Liver (tissue), 9 donors: ENCODE data around the gene MYF5. TPM values are rescaled to one million over a fixed set of nuclear protein-coding genes. Genes with fewer than 3 reads are reported as not detected.
"Not testable (repeated sequence)": the region's sequence is repeated elsewhere in the genome, so short reads cannot be mapped to it uniquely, and the experiment has no call there.

ENCODE experiments used
- DNase-seq: peaks from one replicate; pipeline ENCODE4 v3.0.0-alpha.2; 2017; ENCODE audit warnings: low spot score
- H3K27ac ChIP-seq, 2 donors: one replicate each; pipeline ENCODE4 v1.7.0; 2013; ENCODE audit warnings: inconsistent platforms in 2 of 2, low read length in 2 of 2, control low read depth in 1 of 2, low read depth in 1 of 2, mild to moderate bottlenecking in 1 of 2
- H3K27me3 ChIP-seq, 4 donors: one replicate each; pipeline versions ENCODE4 v1.6.1 to v1.7.0; 2013; ENCODE audit warnings: low read length in 3 of 4, inconsistent platforms in 1 of 4, mild to moderate bottlenecking in 1 of 4, moderate library complexity in 1 of 4; ENCODE audit not compliant: control insufficient read depth in 4 of 4, insufficient read depth in 4 of 4
- H3K36me3 ChIP-seq, 4 donors: one replicate each; pipeline versions ENCODE4 v1.6.1 to v1.7.0; 2013; ENCODE audit warnings: low read length in 3 of 4, mild to moderate bottlenecking in 3 of 4, low read depth in 1 of 4, moderate library complexity in 1 of 4; ENCODE audit not compliant: control insufficient read depth in 4 of 4, insufficient read depth in 3 of 4
- H3K4me1 ChIP-seq, 4 donors: one replicate each; pipeline versions ENCODE4 v1.6.1 to v1.7.0; 2013; ENCODE audit warnings: low read length in 3 of 4, mild to moderate bottlenecking in 3 of 4, moderate library complexity in 1 of 4; ENCODE audit not compliant: control insufficient read depth in 4 of 4, insufficient read depth in 4 of 4
- H3K4me3 ChIP-seq, 3 donors: one replicate each; pipeline versions ENCODE4 v1.6.1 to v1.7.0; 2013; ENCODE audit warnings: low read length in 3 of 3, control low read depth in 1 of 3, low read depth in 1 of 3, mild to moderate bottlenecking in 1 of 3
- H3K9ac ChIP-seq, 2 donors: one replicate each; pipeline ENCODE4 v1.7.0; 2013; ENCODE audit warnings: low read length in 2 of 2, mild to moderate bottlenecking in 2 of 2, moderate library complexity in 2 of 2, control low read depth in 1 of 2, low read depth in 1 of 2
- H3K9me3 ChIP-seq, 4 donors: one replicate each; pipeline versions ENCODE4 v1.6.1 to v1.7.0; 2013; ENCODE audit warnings: low read length in 3 of 4; ENCODE audit not compliant: control insufficient read depth in 4 of 4
- EGR1 ChIP-seq, 2 donors: IDR thresholded peaks; 2 replicates each; pipeline ENCODE4 v1.6.1; 2016 to 2018; ENCODE audit warnings: antibody characterized with exemption in 2 of 2, low read depth in 2 of 2
- FOXA2 ChIP-seq: IDR thresholded peaks from 2 replicates; pipeline ENCODE4 v1.6.1; 2016; ENCODE audit warnings: antibody characterized with exemption
- GABPA ChIP-seq, 2 donors: IDR thresholded peaks in 1 of 2; conservative IDR thresholded peaks in 1 of 2; 2 replicates each; pipeline ENCODE4 v1.6.1; 2016; ENCODE audit warnings: antibody characterized with exemption in 2 of 2, mild to moderate bottlenecking in 1 of 2, moderate library complexity in 1 of 2
- JUND ChIP-seq, 2 donors: IDR thresholded peaks; 2 replicates each; pipeline ENCODE4 v1.6.1; 2016; ENCODE audit warnings: antibody characterized with exemption in 2 of 2
- NR2F2 ChIP-seq: IDR thresholded peaks from 2 replicates; pipeline ENCODE4 v1.6.1; 2016; ENCODE audit warnings: antibody characterized with exemption
- RAD21 ChIP-seq, 2 donors: IDR thresholded peaks; 2 replicates each; pipeline ENCODE4 v1.6.1; 2016; ENCODE audit warnings: antibody characterized with exemption in 2 of 2, mild to moderate bottlenecking in 2 of 2
- RXRA ChIP-seq, 2 donors: IDR thresholded peaks; 2 replicates each; pipeline ENCODE4 v1.6.1; 2017 to 2018; ENCODE audit warnings: antibody characterized with exemption in 2 of 2, mild to moderate bottlenecking in 1 of 2
- SP1 ChIP-seq: IDR thresholded peaks from 2 replicates; pipeline ENCODE4 v1.6.1; 2018; ENCODE audit warnings: antibody characterized with exemption, mild to moderate bottlenecking
- WGBS: extraction: QIAGEN DNeasy Blood & Tissue Kit; methylation state at CpG from one replicate; pipeline ENCODE4 v1.1.7; 2013; 5-methylcytosine and 5-hydroxymethylcytosine counted together
- polyA plus RNA-seq, 2 donors: library from polyadenylated mRNA; stranded (reverse) in 1 of 2; unstranded in 1 of 2; fragments of 200-250 nt in 1 of 2; fragments of >200 nt in 1 of 2; fragmentation: Nextera tagmentation in 1 of 2; extraction: Ambion mirVana in 1 of 2; gene quantifications; one replicate each; pipeline versions ENCODE4 v1.2.1 to v1.2.3, GENCODE V29; 2013 to 2015
- total RNA-seq, 2 donors: library from RNA; depleted of rRNA; stranded (reverse); fragments of >200 nt; gene quantifications; one replicate each; pipeline ENCODE4 v1.2.3, GENCODE V29; 2014
- TF ChIP-seq, protein P1 (sequence below): IDR thresholded peaks from 2 replicates; pipeline ENCODE4 v1.6.1; 2016; ENCODE audit warnings: antibody characterized with exemption, mild to moderate bottlenecking
- donor health status: healthy.
- donor health status: healthy.
- donor health status: healthy.
- donor health status: healthy.
- donor health status: healthy.

Gene MYF5
- total RNA-seq (not detected), polyA plus RNA-seq (not detected)

DNA sequence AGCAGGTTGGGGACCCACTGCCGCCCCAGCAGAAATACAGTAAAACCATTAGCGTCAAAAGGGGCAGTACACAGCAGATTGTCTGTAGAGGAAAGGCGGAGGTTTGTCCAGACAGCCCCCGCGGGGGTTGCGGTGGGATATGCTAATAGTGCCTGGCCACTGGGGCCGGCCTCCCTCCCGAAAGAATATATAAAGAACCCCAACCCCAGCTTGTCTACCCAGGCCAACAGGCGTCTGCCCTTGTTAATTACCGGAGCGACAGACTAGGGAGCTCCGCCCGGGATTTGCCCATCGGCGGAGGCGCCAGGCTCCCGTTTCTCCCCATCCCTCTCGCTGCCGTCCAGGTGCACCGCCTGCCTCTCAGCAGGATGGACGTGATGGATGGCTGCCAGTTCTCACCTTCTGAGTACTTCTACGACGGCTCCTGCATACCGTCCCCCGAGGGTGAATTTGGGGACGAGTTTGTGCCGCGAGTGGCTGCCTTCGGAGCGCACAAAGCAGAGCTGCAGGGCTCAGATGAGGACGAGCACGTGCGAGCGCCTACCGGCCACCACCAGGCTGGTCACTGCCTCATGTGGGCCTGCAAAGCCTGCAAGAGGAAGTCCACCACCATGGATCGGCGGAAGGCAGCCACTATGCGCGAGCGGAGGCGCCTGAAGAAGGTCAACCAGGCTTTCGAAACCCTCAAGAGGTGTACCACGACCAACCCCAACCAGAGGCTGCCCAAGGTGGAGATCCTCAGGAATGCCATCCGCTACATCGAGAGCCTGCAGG is at the start of gene MYF5:
MYF5 (plus strand) TSS at position 217 of the 774 bp plus-strand sequence; CDS start at position 369, 152 bp downstream.
- Histone ChIP-seq H3K27ac (no peak within 1 kb of the TSS), H3K4me3 (no peak within 1 kb of the TSS), H3K9ac (no peak within 1 kb of the TSS), H3K9me3 (no peaks in the 10 kb centered on the region), H3K36me3 (no peaks in the 10 kb centered on the region), H3K4me1 (no peaks in the 10 kb centered on the region), H3K27me3 (no peaks in the 10 kb centered on the region)
- WGBS: 41% methylated on average over 45 of the region's 45 CpGs
- no peak for TF ChIP-seq GABPA (IDR thresholded peaks at IDR 0.05 in 1 of 2, conservative IDR thresholded peaks at IDR 0.05 in 1 of 2)
- no peak for TF ChIP-seq JUND (IDR thresholded peaks at IDR 0.05)
- TF ChIP-seq SP1: no peak
- TF ChIP-seq RXRA (IDR thresholded peaks at IDR 0.05): no peak
- TF ChIP-seq NR2F2: no peak
- TF ChIP-seq FOXA2: no peak
- DNase-seq: no peak

DNA sequence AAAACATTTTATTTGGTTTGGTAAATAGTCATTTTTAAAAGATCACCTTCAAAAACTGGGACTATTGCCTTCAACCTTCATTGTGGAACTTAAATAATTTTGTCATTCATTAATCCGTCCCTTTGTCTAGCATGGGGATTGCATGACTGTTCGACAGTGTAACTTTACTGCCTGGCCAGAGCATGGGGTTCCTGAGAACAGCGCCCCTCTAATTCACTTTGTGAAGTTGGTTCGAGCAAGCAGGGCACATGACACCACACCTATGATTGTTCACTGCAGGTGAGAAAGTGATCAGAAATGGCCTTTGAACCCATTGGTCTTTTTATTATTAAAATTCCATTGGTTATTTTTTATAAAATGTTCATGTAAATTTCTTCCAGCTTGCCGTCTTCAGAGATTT is 46.5 kb upstream of the MYF5 start:
- Histone ChIP-seq H3K27me3 (no peaks in the 10 kb centered on the region), H3K9ac (no peak overlapping the region), H3K9me3 (no peaks in the 10 kb centered on the region), H3K27ac (no peak overlapping the region), H3K4me1 (no peaks in the 10 kb centered on the region), H3K36me3 (no peaks in the 10 kb centered on the region), H3K4me3 (no peak overlapping the region)
- WGBS: 84% methylated on average over 5 of the region's 5 CpGs
- no peak for TF ChIP-seq EGR1 (IDR thresholded peaks at IDR 0.05; ENCODE audit: low read depth in 2 of 2)
- TF ChIP-seq, protein P1, sequence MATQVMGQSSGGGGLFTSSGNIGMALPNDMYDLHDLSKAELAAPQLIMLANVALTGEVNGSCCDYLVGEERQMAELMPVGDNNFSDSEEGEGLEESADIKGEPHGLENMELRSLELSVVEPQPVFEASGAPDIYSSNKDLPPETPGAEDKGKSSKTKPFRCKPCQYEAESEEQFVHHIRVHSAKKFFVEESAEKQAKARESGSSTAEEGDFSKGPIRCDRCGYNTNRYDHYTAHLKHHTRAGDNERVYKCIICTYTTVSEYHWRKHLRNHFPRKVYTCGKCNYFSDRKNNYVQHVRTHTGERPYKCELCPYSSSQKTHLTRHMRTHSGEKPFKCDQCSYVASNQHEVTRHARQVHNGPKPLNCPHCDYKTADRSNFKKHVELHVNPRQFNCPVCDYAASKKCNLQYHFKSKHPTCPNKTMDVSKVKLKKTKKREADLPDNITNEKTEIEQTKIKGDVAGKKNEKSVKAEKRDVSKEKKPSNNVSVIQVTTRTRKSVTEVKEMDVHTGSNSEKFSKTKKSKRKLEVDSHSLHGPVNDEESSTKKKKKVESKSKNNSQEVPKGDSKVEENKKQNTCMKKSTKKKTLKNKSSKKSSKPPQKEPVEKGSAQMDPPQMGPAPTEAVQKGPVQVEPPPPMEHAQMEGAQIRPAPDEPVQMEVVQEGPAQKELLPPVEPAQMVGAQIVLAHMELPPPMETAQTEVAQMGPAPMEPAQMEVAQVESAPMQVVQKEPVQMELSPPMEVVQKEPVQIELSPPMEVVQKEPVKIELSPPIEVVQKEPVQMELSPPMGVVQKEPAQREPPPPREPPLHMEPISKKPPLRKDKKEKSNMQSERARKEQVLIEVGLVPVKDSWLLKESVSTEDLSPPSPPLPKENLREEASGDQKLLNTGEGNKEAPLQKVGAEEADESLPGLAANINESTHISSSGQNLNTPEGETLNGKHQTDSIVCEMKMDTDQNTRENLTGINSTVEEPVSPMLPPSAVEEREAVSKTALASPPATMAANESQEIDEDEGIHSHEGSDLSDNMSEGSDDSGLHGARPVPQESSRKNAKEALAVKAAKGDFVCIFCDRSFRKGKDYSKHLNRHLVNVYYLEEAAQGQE: no peak
- no peak for TF ChIP-seq SP1
- no peak for DNase-seq

DNA sequence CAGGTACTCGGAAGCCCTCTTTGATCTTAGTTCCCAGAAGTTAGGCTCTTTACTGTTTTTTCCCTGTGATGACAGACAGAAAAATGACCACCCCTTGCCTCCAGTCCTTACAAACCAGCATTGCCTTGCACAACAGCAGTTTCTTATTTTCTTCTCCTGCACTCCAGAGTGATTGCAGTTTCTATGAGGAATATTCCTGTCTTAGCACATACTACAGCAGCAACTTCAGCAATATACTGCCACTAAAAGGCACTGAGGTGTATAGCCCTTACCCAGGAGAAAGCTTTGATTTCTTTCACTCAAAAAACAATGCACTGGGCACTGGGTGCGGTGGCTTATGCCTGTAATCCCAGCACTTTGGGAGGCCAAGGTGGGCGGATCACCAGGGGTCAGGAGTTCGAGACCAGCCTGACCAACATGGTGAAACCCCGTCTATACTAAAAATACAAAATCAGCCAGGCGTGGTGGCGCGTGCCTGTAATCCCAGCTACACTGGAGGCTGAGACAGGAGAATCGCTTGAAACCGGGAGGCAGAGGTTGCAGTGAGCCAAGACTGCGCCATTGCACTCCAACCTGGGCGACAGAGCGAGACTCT is 40.6 kb upstream of the MYF5 start:
- not testable (repeated sequence) for H3K4me1 ChIP-seq, H3K9me3 ChIP-seq, H3K27me3 ChIP-seq, H3K9ac ChIP-seq, H3K36me3 ChIP-seq, DNase-seq, H3K4me3 ChIP-seq
- H3K27ac ChIP-seq: peak overlapping the region in 1 of 2 donors; percentile 34
- 94% methylated on average over 13 of the region's 13 CpGs for WGBS
- peak; percentile 7 to 43 for TF ChIP-seq RAD21 (IDR thresholded peaks at IDR 0.05)
